NCI-H1092 (cell line): ENCODE data around the gene KIF6.

Experiments used
- DNase-seq: peaks from one replicate; lab custom pipeline; 2025; lab: John Stamatoyannopoulos, UW

Gene KIF6

DNA sequence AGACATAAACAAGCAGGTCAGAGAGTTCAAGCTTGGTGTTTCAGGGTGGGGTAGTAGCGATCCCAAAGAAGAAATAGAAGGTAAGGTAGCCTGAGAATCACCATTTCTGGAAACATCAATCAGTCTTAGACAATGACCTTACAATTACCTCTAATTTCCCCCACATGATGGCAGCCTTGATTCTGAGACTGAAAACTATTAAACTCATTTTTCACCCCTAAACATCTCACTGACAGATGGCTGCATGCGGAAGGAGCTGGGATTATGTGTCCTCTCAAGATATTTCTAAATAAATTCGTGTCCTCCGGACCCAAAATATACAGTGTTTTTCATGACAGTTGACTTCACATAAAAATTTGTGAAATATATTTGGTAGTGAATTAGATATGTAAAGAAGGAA, 61.0 kb downstream of the KIF6 start:
- DNase-seq: no peak

DNA sequence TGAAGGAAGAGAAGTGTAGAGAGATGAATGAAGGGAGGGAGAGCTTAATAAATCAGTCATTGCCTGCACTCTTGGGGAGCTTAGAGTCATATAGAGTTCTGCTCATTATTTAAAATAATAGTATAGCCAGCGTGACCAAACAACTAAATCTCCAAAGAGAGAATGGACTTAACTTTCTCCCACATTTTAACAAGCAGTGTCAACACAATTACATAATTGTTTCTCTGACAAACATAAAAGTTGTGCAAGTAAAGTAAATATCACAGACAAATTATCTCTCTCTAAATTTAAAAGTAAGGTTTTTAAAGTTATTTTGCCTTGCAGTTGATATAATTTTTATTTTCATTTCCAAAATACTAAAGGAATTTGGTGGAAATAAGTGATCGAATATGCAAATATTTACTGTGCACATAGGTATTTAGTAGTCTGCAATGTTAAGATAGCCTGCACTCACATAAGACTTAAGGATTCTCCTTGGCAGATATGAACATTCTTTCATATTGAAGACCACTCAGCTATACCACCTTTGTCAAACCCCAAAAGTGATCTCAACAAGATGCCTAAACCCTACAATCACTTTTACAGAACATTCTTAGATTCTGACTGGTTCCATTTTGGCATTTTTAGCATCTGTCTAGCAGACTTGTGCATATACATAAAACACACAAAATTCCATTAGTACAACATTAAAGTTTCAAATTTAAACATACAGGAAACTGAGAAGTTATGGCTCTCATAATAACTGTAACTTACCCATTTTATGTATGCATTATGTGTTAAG, 67.7 kb downstream of the KIF6 start:
- no peak for DNase-seq

DNA sequence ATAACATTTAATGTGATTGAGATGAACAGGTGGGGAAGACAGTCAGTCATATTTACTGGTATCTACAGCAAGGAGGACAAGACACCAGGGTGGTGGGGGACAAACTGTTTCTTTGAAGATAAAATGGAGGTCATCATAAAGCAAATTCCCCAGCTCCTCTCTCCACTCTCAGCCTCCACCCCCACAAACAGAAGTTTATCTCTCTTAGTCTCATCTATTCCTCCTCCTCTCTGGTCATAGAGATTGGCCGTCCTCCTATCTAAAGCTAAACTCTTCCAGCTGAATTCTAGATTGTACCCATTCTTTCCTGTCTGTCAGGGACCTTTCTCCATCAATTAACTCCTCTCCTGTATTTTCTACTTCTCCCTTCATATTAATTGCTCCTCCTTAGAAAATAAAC, 71.1 kb downstream of the KIF6 start:
- DNase-seq: no peak

DNA sequence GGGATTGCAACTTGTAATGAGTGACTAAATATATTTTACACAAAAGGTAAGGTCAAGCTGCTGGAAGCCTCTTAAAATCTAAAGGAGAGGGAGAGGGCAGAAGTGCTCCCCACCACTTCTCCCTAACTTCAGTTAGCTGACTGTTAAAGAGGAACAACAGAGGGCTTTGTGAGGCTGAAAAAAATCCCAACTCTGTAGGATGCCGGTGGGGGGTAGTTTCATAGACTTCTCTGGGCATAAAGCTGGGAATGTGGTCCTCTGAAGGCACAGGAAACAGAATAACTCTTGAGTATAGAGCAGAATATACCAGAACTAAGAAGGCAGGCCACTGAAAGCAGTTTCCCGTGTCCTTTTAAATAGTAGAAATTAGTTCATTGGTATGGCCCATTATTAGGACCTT, 71.6 kb downstream of the KIF6 start:
- DNase-seq: no peak

DNA sequence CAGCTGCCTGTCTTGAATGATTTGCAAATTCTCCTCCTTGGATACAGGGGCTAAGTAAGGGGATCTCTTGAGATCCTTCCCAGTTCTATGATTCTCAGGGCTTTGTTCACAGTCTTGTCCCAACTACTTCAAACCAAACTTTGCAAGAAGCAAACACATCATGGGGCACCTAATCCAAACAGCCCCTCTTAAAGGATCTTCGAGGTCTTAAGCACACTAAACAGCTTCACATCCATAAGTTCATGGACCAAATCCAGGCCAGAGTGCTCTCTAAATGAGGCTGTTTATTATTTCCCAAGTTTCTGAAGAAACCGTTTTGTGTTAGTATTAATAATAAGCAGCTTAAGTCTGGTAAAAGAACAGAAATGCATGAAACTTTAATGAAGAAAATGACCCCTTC, 75.2 kb downstream of the KIF6 start:
- DNase-seq: no peak

DNA sequence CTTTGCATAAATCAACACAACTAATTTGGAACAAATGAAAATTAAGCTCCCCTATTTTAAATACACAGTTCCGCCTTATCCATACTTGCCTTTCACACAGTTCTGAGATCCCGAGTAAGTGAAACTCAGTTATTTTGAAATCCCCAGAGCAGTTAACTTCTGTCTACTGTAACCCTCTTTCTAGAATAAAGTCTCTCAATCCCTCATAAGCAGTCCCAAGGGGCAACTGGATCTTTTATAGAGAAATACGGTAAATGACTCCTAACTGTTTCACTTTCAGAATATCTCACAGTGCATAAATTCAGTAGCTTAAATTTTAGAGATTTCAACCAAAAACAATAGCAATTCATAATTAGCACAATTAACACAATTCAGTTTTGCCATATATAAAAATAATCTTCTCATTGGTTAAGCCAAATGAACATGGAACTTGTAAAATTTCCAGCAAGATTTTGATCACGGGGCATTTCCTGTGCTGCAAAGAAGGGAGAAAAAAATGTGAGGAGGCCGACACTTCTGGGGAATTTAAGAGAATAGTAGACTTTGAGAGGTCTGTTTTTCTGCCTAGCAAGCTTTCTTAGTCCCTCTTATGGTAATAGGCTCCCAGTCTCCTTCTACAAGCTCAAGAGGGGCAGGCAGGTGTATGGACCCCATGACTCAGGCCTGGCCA, 78.3 kb downstream of the KIF6 start:
- no peak for DNase-seq

DNA sequence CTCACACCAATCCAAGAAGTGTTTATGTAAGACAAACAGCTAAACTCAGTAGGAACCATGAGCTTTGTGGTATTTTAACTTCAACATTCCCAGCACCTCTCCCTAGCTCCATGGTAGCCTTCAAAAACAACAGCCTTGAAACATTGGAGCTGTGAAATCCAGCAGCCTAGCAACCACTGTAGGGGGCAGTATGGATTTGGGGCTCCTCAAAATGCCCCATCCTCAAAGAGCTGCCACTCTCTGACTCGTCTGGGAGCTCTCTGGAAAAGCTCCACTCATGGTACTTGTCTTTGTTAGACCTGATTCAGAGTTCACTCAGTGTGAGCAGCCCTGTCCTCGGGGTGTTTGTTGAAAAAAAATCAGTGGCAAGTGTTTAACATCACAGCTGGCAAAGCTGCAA, 82.9 kb downstream of the KIF6 start:
- no peak for DNase-seq

DNA sequence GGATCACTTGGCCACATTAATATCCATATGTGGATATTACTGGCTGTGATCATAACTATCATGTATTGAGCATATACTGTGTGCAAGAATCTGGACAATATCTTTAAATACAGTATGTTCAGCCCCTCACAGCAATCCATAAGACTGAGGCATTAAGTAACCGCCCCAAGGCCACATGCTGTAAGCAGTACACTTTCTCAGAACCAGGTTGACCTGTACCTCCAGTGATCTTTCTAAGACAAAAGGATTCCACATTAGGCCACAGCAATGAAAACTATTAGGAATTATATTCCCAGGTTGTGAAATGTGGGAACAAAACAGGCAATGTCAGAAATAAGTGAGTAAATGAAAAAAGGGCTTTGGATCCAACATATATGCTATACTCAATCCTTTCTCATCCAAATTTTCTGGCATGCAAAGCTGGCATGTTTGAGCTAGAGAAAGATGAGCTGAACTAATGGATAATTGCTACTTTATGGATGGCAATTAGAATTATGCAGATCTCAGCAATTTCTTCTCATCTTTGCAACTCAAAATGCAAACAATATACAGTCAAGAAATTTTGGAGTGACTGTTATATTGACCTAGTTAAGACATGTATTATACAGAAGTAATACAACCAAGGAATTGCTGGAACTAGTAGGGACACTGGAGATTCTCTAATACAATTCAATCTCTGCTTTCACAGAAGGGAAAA, 86.9 kb downstream of the KIF6 start:
- no peak for DNase-seq

DNA sequence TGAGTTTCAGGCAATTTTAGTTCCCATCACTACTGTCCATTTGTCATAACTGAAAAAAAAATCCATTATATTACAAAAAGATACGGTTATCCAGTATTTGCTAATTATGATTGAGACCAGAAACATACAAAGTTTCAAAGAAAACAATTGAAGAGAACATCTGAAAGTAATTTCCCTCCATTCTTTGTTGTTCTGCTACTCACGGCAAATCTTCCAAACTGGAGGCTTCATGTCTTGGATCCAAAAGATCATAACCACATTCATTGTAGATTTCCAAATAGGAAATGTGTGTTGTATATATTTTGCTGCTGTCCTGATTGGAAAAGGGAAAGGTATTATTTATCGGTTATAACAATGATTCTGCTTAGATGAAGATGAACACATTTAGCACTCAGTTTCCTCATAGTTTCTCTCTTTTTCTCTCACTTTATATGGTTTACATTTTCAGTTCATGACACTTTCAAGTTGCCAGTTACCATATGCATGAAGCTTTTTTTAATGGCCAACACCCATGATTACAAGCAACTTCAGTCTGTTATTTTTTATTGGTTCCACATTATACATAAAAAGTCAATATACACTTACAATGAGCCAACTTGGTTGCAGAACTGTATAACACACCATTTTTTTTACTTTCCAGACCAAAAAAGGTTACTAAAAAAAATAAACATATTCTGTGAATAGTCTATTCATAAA, 90.4 kb downstream of the KIF6 start:
- no peak for DNase-seq

DNA sequence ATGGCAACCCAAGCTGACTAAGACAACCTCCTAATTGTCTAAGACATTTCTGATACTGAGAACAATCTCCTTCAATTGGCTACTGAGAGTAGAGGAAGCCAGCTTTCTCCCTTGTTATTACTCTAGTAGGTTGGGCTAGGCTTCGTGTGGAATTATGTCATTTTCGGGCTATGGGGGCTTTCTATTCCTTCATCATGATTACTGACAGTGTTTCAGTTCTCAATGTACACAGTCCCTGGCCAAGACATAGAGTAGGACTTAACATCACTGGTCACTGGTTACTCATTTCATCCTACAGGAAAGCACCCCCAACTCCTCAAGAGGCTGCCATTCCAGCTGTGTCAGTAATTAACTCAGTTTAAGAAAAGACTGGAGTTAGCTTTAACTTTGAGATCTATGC, 100.0 kb downstream of the KIF6 start:
- no peak for DNase-seq

DNA sequence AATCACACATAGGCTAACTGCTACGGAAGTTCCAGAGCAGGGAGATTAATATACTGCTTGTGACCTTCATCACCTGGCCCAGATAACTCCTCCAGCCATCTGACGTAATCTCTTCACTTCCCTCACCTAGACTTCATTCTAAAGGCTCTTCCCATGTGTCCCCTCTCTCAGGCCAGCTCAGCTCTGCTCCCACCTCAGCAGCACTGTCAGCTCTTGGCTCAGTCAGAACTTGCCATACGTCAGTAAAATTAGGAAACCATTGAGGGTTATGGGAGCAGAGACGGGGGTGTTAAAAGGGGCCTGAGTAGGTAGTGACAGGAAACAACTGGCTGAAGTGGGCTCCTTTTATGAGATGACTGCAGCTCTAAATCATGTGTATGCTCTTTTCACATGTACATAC, 101.5 kb downstream of the KIF6 start:
- no peak for DNase-seq

DNA sequence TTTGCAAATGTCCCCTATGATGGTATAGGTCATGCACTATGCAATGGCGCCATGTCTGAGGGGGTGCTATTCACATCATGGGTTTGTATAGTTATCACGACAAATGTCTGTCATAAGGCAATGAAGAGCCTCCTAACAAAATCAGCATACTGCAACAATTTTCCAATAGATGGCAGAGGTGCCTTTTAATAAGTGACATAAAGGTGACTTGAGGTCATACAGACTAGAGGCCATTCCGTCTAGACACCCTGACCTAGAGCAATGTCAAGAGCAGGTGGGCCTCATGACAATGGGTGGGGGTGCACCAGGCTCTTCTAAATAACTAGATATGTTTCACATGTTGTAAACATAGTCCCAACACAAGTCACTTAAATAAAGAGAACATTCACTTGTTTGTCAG, 107.7 kb downstream of the KIF6 start:
- no peak for DNase-seq

DNA sequence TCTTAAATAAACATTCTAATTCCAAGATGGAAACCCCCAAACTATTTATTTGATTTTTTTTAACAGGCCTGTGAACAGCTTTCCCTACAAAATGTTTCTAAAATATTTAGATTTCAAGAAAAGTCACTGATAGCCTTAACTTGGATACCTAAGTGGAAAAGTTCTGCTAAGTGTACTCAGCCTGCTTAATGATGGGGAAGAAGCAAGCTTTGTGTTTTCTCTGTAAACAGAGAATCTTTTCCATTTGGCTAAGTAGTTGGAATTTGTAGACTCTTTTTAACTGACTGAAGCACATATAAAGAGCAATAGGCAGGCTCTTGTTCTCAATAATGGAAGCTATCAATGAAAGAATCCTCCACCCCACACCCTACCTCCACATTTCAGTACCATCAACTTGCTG, 108.2 kb downstream of the KIF6 start:
- DNase-seq: no peak

DNA sequence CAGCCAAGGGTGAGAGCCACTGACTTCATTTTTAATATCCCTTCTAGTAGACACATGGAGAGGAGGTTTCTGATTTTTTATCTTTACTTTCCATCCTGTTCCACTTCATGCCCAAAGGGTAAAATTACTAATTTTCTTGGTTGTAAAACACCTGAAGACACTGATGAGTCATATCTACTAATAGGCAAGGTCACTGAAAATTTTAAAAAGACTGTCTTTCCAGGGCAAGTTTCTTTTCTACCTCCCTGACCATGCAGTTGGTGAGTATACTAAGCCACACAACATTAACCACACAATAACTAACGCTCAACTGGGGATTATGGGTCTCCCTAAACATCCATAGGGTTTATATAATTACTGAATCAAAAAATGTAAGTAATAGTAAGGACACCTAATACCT, 109.6 kb downstream of the KIF6 start:
- DNase-seq: no peak

DNA sequence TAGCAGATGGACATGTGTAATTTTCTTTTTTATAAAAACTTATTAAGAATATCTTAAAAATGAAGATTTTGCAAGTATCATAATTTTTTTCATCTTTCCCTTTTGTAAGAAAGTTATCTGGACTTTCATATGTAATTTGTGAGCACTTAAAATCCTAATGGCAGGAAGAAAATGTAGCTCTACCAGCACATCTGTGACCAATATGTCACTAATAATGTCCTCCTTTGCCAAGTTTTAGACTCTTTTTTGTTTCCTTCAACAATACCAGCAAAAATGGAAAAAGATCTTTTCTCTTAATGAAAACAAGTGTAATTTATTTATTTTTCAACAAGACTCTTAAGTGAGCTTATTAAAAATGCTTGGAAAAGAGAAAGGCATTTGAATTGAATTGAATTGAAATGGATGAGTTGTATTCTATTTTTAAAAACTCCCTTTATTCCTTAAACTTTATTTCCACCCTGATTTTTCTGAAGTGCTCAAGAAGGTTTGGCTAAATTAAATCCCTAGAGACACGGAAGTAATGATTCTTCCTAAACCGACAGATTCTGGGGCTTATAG, 110.7 kb downstream of the KIF6 start:
- no peak for DNase-seq

DNA sequence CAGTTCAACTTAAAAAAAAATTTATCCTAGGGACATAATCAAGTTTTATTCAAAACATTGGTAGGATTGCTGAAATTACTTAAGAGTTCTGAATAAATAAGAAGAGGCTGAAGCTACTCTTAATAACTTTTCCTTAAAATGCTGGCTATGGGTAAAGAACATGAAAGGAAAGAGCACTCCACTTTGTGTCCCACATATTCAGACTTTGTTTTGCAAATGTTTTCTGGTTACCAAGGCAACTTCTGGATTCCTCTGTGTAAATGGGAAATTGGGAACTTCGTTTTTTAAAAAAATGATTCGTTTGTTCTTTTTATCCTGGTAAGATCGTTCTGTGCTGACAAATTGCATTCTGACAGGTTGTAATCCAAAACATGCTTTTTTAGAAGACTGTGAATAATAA, 115.0 kb downstream of the KIF6 start:
- DNase-seq: no peak

DNA sequence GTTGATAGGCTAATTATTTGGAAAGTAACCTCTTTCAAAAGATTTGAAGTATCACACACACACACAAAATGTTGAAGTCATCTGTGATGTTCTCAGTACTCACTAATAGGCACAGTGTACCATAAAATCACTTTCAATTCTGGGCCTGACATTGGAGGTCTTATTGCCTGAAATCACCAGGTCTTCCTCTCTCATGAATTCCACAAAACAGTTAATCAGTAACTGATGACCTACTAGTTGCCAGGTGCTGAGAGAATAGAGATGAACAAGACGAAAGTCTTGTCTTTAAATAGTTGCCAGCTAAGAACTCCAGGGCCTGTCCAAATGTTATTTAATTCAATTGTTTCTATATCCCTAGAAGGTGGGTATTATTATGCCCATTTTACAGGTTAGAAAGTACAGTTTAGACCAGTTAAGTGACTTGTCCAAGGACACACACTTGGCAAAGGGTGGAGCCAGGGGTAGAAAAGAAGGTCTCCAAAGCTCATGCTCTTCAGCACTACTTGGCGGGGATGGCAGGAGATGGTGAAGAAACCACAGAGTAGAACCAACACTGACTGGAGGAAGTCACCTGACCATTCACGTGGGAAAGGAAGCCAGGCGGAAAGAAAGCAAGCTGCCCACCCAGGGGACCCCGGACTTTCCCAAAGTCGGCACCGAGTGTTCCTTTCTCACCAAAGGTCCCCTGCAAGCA, 116.4 kb downstream of the KIF6 start:
- no peak for DNase-seq

DNA sequence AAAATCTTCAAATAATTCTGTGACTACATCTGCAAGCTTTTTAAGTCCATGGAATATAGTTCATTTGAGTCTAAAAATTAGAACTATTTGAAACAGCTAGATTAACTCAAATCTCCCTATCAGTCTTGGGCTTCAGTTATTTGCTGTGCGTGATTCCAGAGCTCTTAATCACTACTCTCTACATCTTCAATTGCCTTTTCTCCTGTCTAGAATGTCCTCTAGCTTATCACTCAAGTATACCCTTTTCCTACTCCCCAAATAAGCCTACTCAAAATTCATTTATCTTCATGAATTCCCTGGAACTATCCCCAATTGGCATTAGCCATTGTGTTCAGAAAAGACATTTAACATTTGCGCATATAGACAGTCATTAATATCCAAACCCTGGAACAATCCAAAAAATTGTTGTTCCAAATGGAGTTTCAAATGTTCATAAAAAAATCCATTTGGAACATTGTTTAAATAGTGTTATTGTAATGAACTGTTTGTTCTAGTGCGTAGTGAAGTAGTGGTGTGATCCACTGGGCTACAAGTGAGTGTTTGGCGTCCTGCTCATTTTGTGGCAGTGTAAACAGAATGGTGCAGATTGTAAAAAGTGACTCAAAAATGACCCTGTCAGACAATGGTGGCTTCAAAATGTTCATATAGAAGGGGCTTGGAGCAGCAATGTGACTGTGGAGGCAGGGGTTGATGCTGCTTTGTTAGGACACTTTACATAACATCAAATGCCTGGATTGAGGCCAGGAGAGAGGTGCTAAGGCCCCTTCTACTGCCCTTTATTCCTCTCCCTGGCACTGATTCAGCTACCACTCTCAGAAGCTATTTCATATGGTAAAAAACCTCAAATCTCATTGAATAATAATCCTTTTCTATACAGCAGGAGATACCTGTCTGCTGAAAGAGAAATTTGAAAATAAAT, 122.3 kb downstream of the KIF6 start:
- peak; percentile 75 for DNase-seq

DNA sequence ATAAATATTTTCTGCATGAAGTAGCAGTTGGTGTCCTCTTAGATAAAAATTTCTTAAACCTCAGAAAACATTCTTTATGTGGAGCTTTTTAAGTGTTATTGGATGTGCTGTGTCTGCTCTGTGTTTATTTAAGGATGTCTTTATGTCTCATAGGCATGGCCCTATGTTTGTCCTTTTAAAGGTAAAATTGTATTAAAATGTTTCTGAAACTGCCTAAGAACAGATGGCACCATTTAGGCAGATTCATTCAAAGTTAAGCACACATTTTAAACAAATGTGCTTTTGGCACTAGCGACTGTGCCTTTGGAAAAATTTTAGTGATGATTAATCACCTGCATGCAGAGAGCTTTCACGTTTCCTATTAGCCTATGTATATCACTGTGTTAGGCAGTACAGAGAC, 125.2 kb downstream of the KIF6 start:
- DNase-seq: no peak

DNA sequence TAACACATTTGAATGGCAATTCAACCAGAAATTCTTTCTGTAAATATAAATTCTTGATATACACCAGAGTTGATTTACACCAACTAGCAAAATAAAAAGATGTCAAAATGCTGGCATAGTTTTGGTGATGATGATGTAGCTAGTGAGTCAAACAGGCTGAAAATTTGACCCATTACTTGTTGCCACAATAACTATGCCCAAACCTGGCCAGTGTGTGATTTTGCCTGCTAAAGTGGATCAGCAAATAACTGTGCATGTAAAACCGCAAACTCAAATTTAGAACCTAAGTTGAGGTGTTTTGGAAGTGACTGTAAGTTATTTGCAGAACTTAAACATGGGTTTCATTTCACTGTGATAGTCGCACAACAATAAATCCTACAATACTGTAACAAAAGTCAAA, 125.9 kb downstream of the KIF6 start:
- no peak for DNase-seq

DNA sequence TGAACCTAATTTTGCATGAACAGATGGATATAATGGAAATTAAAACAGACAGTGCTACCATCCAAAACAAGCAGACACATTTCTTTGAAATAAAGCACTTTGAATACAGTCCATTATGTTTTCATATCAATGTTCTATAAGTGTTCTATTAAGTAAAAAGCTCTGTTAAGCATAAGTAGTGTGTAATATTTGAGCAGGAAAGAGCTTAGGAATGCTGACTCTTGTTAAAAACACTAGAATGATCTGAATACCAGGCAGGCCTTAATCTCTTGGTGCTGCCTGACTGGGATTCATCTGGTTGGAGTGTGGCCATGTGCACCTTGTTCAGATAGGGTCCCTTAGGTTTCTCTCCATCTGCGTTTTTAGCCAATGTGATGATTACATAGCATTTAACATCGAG, 130.9 kb downstream of the KIF6 start:
- DNase-seq: no peak
